WERI-Rb-1 (cell line): Measurements from ENCODE around the gene WWOX.

Source experiments
- DNase-seq: peaks from one replicate; pipeline ENCODE4 v3.0.0-alpha.2; 2020
- H3K27ac ChIP-seq: fragments of 250-450 bp; sonication (Bioruptor Pico); 2 replicates; pipeline ENCODE4 v1.5.1; 2020; ENCODE audit warnings: mild to moderate bottlenecking, moderate library complexity
- H3K27me3 ChIP-seq: fragments of 250-450 bp; sonication (Bioruptor Pico); 2 replicates; pipeline ENCODE4 v1.5.1; 2021; ENCODE audit warnings: mild to moderate bottlenecking, low read depth, moderate library complexity; ENCODE audit not compliant: insufficient read depth, severe bottlenecking
- H3K36me3 ChIP-seq: fragments of 250-450 bp; sonication (Bioruptor Pico); 2 replicates; pipeline ENCODE4 v1.5.1; 2020; ENCODE audit warnings: mild to moderate bottlenecking, moderate library complexity
- H3K4me3 ChIP-seq: 2 replicates; pipeline ENCODE4 v1.5.1; 2011; ENCODE audit warnings: low read depth, mild to moderate bottlenecking, control low read depth, low read length
- H3K9me3 ChIP-seq: fragments of 250-450 bp; sonication (Bioruptor Pico); 2 replicates; pipeline ENCODE4 v1.5.1; 2021; ENCODE audit warnings: mild to moderate bottlenecking, moderate library complexity; ENCODE audit not compliant: severe bottlenecking
- TF ChIP-seq, protein P1 (sequence below): IDR thresholded peaks from 2 replicates; pipeline ENCODE4 v1.5.1; 2011; ENCODE audit warnings: low read depth, mild to moderate bottlenecking, control low read depth, inconsistent platforms, low read length

The WWOX gene

DNA sequence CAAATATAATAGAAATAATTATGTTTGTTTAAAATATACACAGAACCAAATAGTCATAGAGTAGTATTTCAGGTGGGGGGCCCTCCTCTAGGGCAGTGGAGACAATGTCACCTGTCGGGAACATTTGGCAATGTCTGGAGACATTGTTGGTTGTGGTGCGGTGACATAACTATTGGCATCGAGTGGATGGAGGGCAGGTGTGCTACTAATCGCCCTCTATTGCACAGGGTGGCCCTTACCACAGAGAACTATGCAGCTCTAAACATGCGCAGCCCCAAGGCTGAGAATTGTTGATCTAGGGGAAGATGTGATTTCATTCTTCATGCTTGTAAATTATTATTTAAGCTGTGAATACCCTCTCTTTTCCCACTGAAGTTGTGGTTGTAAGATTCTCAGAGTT, 594.0 kb downstream of the WWOX start:
- TF ChIP-seq, protein P1, sequence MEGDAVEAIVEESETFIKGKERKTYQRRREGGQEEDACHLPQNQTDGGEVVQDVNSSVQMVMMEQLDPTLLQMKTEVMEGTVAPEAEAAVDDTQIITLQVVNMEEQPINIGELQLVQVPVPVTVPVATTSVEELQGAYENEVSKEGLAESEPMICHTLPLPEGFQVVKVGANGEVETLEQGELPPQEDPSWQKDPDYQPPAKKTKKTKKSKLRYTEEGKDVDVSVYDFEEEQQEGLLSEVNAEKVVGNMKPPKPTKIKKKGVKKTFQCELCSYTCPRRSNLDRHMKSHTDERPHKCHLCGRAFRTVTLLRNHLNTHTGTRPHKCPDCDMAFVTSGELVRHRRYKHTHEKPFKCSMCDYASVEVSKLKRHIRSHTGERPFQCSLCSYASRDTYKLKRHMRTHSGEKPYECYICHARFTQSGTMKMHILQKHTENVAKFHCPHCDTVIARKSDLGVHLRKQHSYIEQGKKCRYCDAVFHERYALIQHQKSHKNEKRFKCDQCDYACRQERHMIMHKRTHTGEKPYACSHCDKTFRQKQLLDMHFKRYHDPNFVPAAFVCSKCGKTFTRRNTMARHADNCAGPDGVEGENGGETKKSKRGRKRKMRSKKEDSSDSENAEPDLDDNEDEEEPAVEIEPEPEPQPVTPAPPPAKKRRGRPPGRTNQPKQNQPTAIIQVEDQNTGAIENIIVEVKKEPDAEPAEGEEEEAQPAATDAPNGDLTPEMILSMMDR = no peak
- Histone ChIP-seq H3K36me3 (no peaks in the 10 kb centered on the region), H3K27ac (no peak overlapping the region), H3K9me3 (no peaks in the 10 kb centered on the region), H3K4me3 (no peak overlapping the region), H3K27me3 (no peaks in the 10 kb centered on the region)
- DNase-seq = no peak

DNA sequence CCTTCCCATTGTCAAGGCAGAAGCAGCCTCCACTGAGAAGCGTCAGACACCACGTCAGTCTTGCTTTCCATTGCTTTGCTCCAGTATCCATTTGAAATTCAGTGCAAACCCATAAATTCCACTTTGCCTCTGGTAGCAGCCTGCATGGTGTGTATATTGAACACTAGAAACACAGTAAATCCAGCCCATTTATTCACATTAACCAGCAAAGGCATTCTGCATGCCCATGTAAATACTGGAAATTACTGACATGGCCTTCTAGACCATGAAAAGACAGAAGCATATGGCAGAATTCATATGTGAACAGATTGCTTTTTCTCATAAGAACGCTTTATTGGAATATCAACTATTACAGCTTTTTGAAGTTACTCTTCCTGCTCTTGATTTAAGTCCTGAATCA, 595.0 kb downstream of the WWOX start:
- H3K36me3 ChIP-seq = no peaks in the 10 kb centered on the region
- H3K4me3 ChIP-seq = no peak overlapping the region
- DNase-seq = no peak
- H3K27ac ChIP-seq = no peak overlapping the region
- TF ChIP-seq, protein P1 = no peak
- H3K9me3 ChIP-seq = no peaks in the 10 kb centered on the region
- no peaks in the 10 kb centered on the region for H3K27me3 ChIP-seq

DNA sequence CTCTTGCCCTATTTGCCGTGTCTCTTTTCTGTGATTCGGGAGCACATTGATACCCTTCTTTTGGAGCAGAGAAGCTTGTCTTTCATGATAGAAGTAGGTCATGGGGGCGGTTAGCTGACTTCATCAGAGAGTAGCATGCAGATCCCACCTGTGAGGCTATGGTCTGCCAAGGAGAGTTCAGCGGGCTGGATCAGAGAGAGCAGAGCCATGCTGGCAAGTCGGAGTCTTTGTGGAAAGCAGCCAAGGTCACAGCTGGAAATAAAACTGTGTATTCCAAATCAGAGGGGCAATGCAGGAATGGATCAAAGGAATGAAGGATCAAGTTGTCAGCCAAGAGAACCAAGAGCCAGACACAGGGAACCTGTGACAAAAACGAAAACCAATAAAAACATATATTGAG, 595.9 kb downstream of the WWOX start:
- Histone ChIP-seq H3K4me3 (no peak overlapping the region), H3K27me3 (no peaks in the 10 kb centered on the region), H3K9me3 (no peaks in the 10 kb centered on the region), H3K27ac (no peak overlapping the region), H3K36me3 (no peaks in the 10 kb centered on the region)
- DNase-seq = no peak
- TF ChIP-seq, protein P1 = no peak

DNA sequence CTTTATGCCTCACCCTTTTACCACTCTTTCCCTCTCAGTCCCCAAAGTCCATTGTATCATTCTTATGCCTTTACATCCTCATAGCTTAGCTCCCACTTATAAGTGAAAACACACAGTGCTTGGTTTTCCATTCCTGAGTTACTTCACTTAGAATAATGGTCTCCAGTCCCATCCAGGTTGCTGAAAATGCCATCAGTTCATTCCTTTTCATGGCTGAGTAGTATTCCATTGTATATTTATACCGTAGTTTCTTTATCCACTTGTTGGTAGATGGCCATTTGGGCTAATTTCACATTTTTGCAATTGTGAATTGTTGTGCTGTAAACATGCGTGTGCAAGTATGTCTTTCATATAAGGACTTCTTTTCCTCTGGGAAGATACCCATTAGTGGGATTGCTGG, 597.3 kb downstream of the WWOX start:
- H3K36me3 ChIP-seq = no peaks in the 10 kb centered on the region
- no peak for DNase-seq
- H3K4me3 ChIP-seq = no peak overlapping the region
- no peaks in the 10 kb centered on the region for H3K9me3 ChIP-seq
- TF ChIP-seq, protein P1 = no peak
- H3K27ac ChIP-seq = no peak overlapping the region
- H3K27me3 ChIP-seq = no peaks in the 10 kb centered on the region

DNA sequence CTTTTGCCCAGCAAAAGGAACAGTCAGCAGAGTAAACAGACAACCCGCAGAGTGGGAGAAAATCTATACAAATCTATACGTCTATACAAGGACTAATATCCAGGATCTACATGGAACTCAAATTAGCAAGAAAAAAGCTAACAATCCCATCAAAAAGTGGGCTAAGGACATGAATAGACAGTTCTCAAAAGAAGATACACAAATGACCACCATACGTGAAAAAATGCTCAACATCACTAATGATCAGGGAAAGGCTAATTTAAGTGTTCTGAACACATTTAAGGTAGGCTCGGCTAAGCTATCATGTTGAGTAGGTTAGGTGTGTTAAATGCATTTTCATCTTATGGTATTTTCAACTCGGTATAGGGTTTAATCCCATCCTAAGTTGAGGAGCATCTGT, 598.0 kb downstream of the WWOX start:
- H3K9me3 ChIP-seq = no peaks in the 10 kb centered on the region
- TF ChIP-seq, protein P1 = no peak
- no peak overlapping the region for H3K4me3 ChIP-seq
- H3K27me3 ChIP-seq = no peaks in the 10 kb centered on the region
- no peak overlapping the region for H3K27ac ChIP-seq
- DNase-seq = no peak
- H3K36me3 ChIP-seq = no peaks in the 10 kb centered on the region

DNA sequence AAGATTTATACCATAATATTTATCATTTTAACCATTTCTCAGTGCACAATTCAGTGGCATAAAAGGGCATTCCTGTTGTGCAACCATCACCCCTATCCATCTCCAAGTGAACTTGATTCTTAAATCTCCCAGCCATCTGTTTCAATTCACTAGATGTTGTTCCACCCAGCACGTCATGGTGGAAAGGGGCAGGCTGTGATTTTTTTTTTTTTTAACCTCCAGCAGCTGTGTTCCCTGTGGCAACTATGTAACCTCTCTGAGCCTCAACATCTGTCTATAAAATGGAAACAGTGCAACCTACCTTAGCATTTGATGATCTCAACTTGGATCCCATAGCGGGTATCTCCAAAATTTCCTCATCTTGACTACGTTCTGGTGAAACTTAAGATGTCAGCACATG, 604.5 kb downstream of the WWOX start:
- Histone ChIP-seq H3K4me3 (no peak overlapping the region), H3K27me3 (no peaks in the 10 kb centered on the region), H3K9me3 (peaks cover 3% of the 10 kb centered on the region), H3K36me3 (no peaks in the 10 kb centered on the region), H3K27ac (no peak overlapping the region)
- TF ChIP-seq, protein P1 = no peak
- no peak for DNase-seq
